Urinary bladder (tissue), 4 donors: ENCODE results near the gene ERP27. TPM values are rescaled to one million over a fixed set of nuclear protein-coding genes. Genes with fewer than 3 reads are reported as not detected.

ENCODE experiments used
- DNase-seq: peaks from one replicate; pipeline ENCODE4 v3.0.0-alpha.2; 2015; ENCODE audit errors: extremely low spot score
- H3K27ac ChIP-seq: one replicate; pipeline ENCODE4 v1.5.1; 2013; ENCODE audit warnings: low read depth, mild to moderate bottlenecking, moderate library complexity
- H3K36me3 ChIP-seq: one replicate; pipeline ENCODE4 v1.6.1; 2013; ENCODE audit warnings: mild to moderate bottlenecking, moderate library complexity; ENCODE audit not compliant: insufficient read depth
- H3K4me1 ChIP-seq: one replicate; pipeline ENCODE4 v1.6.1; 2013; ENCODE audit warnings: mild to moderate bottlenecking, moderate library complexity; ENCODE audit not compliant: insufficient read depth
- H3K4me3 ChIP-seq: one replicate; pipeline ENCODE4 v1.5.1; 2013; ENCODE audit warnings: low read depth, low read length
- WGBS: extraction: QIAGEN DNeasy Blood & Tissue Kit; methylation state at CpG from one replicate; pipeline ENCODE4 v1.1.7; 2013; 5-methylcytosine and 5-hydroxymethylcytosine counted together
- polyA plus RNA-seq: library from polyadenylated mRNA; stranded (reverse); fragments of 200-250 nt; gene quantifications from one replicate; pipeline ENCODE4 v1.2.3, GENCODE V29; 2013
- total RNA-seq: library from RNA; depleted of rRNA; stranded (reverse); fragments of >200 nt; gene quantifications from one replicate; pipeline ENCODE4 v1.2.3, GENCODE V29; 2014
- donor health status: healthy with polysubstance abuse.
- donor health status: healthy.

The ERP27 gene
- total RNA-seq (27.3 TPM), polyA plus RNA-seq (1.8 TPM)

DNA sequence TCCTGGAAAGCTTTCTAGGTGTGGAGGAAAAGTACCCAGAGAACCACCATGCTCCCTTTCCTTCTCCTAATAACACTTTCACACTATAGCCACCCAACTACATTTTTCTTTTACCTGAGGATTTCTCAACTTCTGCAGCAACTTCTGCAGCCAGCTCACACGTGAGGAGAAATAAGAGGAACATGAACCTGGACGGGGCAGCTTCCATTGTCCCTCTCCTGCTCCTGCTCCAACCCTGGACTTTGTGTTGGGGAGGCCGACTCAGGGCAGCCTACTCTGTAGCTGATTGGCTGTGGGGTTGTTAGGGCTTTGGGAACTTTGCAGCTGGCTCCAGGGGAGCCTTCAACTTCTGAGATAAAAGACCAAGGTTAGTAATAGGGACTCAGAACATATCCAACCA is at the start of gene ERP27:
Gene ERP27 (minus strand): TSS at position 237 of the 400 bp plus-strand sequence. CDS start 29 bp downstream, at position 208.
- Histone ChIP-seq H3K36me3 (peaks cover 4% of the 10 kb centered on the region), H3K4me3 (no peak within 1 kb of the TSS), H3K27ac (no peak within 1 kb of the TSS), H3K4me1 (peaks cover 2% of the 10 kb centered on the region)
- WGBS: 94% methylated on average over 3 of the region's 3 CpGs
- DNase-seq: no peak

DNA sequence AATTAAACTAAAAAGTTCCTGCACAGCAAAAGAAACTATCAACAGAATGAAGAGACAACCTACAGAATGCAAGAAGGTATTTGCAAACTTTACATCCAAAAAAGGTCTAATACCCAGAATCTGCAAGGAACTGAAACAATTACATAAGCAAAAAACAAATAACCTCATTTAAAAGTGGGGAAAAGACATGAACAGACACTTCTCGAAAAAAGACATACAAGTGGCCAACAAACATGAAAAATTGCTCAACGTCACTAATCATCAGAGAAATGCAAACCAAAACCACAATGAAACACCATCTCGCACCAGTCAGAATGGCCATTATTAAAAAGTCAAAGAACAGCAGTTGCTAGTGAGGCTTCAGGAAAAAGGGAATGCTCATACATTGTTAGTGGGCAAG is 49.7 kb upstream of the ERP27 start:
- no peak overlapping the region for H3K4me3 ChIP-seq
- no peak for DNase-seq
- H3K27ac ChIP-seq: no peak overlapping the region
- WGBS: 89% methylated on average over 3 of the region's 3 CpGs
- H3K4me1 ChIP-seq: no peaks in the 10 kb centered on the region
- no peaks in the 10 kb centered on the region for H3K36me3 ChIP-seq

DNA sequence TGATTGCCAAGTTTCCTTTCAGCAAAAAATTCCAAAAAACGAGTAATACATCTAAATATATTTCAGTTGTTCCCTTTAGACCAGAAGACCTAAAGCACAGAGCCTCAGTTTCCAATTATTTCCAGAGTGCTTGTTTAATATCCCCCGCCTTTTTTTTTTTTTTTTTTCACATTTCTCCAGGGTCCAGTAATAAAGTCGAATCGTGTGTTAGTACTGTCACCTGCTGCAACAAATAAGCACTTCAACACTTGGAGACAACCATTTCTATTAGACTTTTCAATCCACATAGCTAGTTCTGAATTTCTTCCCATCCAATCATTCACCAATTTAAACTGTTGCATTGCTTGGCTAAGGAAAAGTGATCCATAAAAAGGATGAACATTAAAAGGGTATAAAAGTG is 48.1 kb upstream of the ERP27 start:
- H3K4me3 ChIP-seq: no peak overlapping the region
- 66% methylated on average over 4 of the region's 4 CpGs for WGBS
- DNase-seq: no peak
- H3K36me3 ChIP-seq: no peaks in the 10 kb centered on the region
- H3K4me1 ChIP-seq: no peaks in the 10 kb centered on the region
- H3K27ac ChIP-seq: no peak overlapping the region

DNA sequence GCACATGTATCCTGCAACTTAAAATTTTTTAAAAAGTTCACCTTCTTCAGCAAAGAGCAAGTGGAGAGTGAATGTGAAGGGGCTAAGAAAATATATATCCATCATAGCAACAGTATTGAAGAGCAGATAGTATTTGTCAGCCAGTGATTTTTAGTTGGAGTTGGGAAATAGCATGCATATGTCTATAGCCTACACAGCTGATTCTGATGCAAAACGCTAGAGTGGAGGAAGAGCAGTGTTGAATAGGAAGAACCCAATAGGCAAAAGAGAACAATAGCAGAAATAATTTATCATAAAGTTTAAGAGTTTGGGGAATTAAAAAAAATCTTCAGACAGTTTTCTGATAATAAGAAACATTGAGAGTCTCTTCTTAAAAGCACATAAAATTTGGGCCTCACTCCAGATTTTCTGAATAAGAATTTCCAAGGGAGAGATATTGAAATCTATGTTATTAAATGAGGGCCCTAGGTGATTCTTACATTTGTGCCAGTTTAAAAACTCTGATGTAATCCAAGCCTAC is 46.5 kb upstream of the ERP27 start:
- no peaks in the 10 kb centered on the region for H3K36me3 ChIP-seq
- H3K4me3 ChIP-seq: no peak overlapping the region
- no peaks in the 10 kb centered on the region for H3K4me1 ChIP-seq
- H3K27ac ChIP-seq: no peak overlapping the region
- no peak for DNase-seq
- 73% methylated on average over 1 of the region's 1 CpG for WGBS

DNA sequence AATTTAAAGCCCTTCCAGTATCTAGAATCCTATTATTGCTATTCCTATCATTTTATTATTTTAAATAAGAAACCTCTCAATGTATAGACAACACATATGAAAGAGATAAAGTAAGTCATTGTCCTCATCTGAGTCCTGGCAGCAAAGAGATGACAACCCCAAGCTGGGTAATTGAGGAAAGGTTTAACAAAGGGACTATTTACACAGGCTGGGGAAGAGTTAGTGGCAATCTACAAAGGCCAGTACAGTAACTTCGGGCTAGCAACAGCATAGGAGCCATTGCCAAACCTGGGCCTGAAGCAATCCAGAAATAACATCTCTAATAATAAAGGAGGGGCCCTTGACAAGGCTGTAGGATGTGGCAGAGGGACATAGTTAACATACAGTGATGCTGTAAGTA is 45.7 kb upstream of the ERP27 start:
- Histone ChIP-seq H3K4me3 (no peak overlapping the region), H3K36me3 (no peaks in the 10 kb centered on the region), H3K27ac (no peak overlapping the region), H3K4me1 (no peaks in the 10 kb centered on the region)
- WGBS: 85% methylated on average over 1 of the region's 1 CpG
- DNase-seq: no peak

DNA sequence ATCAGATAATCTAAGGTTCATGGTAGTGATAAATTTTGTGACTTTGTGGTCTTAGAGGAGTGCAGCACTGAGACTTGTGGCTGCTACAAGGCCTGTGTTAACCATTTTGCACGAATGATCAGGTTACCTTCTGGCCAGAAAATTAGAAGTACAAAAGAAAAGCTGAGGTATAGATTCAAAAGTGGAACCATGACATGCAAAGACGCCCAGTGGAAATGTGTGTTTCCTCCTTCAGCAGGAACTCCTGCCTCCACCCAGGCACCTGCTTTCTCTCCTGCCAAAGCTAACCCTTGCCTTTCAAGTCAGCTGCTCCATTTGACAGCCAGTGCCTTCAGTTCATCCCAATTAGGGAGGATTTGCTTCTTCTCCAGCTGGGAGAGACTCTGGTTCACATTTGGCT is 44.7 kb upstream of the ERP27 start:
- no peaks in the 10 kb centered on the region for H3K4me1 ChIP-seq
- H3K36me3 ChIP-seq: no peaks in the 10 kb centered on the region
- H3K4me3 ChIP-seq: no peak overlapping the region
- DNase-seq: no peak
- 81% methylated on average over 2 of the region's 2 CpGs for WGBS
- no peak overlapping the region for H3K27ac ChIP-seq

DNA sequence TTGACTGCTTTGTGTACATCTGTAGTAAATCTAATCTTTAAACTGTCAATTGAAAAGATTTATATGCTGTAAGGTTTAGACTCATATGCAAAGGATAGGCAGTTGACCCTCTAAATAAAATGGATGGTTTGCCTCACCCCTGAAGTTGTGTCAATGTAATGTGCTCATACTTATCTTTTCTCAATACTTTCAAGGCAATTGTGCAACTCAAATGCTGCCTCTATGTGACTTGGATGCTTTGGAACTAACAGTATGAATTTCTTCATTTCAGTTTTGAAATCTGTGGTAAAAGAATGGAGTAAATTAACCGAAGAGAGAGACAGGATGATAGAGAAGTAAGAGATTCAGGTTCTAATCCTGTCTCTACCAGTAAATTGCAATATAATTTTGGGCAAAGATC is 44.2 kb upstream of the ERP27 start:
- no peak overlapping the region for H3K4me3 ChIP-seq
- H3K4me1 ChIP-seq: no peaks in the 10 kb centered on the region
- no peaks in the 10 kb centered on the region for H3K36me3 ChIP-seq
- 85% methylated on average over 1 of the region's 1 CpG for WGBS
- DNase-seq: no peak
- H3K27ac ChIP-seq: no peak overlapping the region

DNA sequence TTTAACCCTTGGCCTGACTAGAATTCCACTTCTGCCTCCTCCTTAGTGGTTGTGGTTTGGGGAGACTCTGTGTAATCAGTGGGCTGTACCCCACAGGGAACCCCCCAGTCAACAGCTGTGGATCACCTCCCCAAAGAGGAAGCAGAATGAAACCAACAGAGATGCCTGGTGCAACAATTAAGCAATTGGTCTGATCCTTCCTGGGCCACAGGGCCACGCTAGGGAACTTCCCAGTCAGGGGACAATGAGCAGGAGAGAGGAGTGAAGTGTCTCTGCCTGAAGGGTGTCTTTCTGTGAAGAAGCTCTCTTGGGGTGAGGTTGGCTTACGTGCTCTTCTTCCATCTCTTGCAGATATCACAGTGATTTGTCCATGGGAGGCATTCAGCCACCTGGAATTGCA is 42.7 kb upstream of the ERP27 start:
- Histone ChIP-seq H3K4me1 (no peaks in the 10 kb centered on the region), H3K4me3 (no peak overlapping the region), H3K36me3 (no peaks in the 10 kb centered on the region), H3K27ac (no peak overlapping the region)
- WGBS: 97% methylated on average over 2 of the region's 2 CpGs
- DNase-seq: no peak

DNA sequence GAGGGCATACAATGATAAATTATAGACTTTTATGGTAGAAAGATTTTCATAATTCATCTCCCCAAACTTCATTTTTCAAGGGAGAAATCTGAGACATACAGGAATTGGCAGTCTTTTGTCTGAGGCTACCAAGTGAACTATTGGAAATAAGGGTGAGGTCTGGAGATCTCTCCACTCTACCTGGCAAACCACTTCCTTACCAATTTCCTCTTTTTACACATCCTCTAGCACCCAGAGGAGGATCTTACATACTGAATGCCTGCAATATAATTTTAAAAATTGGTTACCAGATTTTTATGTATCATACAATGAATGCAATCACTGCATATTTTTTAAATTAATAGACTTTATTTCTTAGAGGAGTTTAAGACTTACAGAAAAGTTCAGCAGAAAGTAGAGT is 41.1 kb upstream of the ERP27 start:
- no peak overlapping the region for H3K4me3 ChIP-seq
- H3K36me3 ChIP-seq: no peaks in the 10 kb centered on the region
- no peak overlapping the region for H3K27ac ChIP-seq
- no peaks in the 10 kb centered on the region for H3K4me1 ChIP-seq
- DNase-seq: no peak

DNA sequence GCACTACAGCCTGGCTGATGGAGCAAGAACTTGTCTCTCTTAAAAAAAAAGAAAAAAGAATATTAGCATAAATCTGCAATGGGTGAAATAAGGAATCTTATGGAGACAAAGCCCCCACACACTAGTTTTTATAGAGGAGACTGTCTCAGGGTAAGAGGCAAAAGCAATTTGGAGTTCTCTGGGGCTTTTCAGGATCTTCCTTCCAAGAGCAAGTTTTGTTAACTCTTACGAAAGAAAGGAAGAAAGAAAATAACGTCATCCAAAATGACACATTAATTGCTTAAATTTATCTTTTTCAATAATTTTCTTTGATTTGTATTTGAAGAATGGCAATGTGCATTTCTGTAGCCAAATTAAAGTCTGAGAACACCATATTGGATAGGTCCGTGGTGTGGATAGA is 38.3 kb upstream of the ERP27 start:
- Histone ChIP-seq H3K36me3 (no peaks in the 10 kb centered on the region), H3K4me3 (no peak overlapping the region), H3K27ac (no peak overlapping the region), H3K4me1 (no peaks in the 10 kb centered on the region)
- no peak for DNase-seq
- WGBS: 78% methylated on average over 3 of the region's 3 CpGs

DNA sequence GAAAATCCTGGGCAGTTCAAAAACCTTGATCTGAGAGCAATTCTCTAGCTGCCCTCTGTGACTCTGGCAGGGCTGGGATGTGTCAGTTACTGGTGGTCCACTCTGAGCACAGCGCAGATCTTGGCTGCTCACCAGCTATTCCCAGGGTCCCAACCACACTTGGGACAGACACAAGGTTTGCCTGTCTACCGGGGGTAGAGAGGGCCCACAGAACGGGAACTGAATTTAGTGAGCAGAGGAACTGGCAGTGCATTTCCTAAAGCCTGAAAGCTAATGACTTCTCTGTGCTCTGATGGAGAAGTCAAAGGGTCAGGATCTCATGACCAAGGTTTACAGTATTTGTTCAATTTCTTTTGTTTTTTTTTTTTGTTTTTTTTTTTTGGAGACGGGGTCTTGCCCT is 37.1 kb upstream of the ERP27 start:
- Histone ChIP-seq H3K4me3 (no peak overlapping the region), H3K27ac (no peak overlapping the region), H3K4me1 (no peaks in the 10 kb centered on the region), H3K36me3 (no peaks in the 10 kb centered on the region)
- 90% methylated on average over 4 of the region's 4 CpGs for WGBS
- DNase-seq: no peak

DNA sequence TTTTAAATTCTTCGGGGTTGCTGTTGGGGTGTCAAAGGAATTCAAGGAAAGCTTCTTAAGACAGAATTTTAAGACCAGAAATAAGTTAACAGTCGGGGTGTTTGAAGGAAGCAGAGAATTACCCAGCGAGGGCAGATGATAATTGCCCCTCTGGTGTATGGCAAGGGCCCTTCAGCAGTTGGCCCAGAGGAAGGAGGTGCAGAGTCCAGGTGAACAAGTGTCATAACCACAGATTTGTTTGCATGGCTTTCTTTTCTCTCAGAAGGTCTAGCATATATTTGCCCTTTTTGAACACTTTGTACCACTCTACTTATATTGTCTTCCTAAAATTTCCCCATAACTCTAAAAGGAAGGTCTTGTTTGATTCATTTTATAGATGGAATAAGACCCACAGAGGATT is 36.3 kb upstream of the ERP27 start:
- Histone ChIP-seq H3K4me1 (no peaks in the 10 kb centered on the region), H3K36me3 (no peaks in the 10 kb centered on the region), H3K27ac (no peak overlapping the region), H3K4me3 (no peak overlapping the region)
- WGBS: 97% methylated on average over 3 of the region's 3 CpGs
- DNase-seq: no peak

DNA sequence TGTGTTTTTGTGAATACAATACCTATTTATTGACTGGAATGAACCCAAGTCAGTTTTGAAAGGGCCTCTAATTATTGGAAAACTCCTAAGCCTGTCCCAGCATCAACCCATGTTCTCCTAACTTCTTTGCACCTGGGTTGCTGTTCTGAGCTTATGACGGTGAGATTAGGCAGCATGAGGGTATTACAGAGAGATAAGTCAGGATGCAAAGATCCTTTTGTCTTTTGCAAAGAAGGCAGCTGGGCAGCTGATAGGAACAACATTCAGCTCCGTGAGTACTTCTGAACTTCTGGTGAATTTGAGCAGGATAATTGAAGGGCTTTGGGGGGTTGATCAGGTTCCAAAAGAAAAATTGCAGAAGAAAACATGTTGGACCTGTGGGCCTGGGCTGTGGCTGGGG is 34.5 kb upstream of the ERP27 start, which contains the start of gene PDE6H:
Gene PDE6H (plus strand): TSS at position 227 of the 400 bp plus-strand sequence. CDS start 4,971 bp downstream, outside the sequence.
- DNase-seq: no peak
- H3K4me1 ChIP-seq: no peaks in the 10 kb centered on the region
- WGBS: 89% methylated on average over 2 of the region's 2 CpGs
- no peak within 1 kb of the TSS for H3K4me3 ChIP-seq
- H3K36me3 ChIP-seq: no peaks in the 10 kb centered on the region
- H3K27ac ChIP-seq: no peak within 1 kb of the TSS

DNA sequence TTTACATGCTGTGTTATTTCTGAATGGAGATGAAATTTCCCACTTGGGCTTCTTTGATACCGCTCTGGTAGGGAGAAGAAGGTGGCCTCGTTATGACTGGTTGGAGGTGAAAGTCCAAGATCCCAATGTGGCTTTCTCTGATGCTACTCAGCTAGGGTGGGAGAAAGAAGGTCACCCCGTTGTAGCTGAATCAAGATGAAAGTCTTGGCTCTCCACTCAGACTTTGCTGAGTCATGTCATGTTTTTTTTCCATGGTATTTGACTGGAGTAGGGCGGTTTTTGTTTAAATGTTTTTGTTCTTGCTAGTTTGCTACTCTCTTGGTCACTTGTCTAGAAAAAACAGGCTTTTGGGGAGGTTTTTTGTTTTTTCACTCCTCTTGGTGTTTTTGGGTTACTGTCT is 32.1 kb upstream of the ERP27 start:
- 84% methylated on average over 4 of the region's 4 CpGs for WGBS
- H3K27ac ChIP-seq: no peak overlapping the region
- DNase-seq: no peak
- H3K4me1 ChIP-seq: no peaks in the 10 kb centered on the region
- H3K4me3 ChIP-seq: no peak overlapping the region
- H3K36me3 ChIP-seq: no peaks in the 10 kb centered on the region

DNA sequence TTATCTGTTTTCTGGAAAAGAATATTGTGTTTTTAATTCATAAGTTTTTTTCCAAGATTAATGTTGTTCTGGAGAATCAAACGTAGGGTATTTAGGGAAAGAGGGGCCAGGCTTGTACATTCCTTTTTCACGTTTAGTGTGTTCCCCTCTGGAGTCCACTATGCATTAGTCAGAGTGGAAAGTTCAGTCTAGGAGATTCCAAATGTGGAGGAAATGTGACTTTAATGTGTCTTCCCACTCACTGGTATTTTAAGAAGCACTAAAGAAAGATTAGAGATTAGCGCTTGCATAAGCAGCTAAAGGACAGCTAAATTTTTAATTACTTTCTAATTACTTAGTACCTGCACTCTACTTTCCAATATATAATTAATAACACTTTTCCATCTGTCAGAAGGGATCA is 30.1 kb upstream of the ERP27 start:
- no peak for DNase-seq
- 66% methylated on average over 3 of the region's 3 CpGs for WGBS
- Histone ChIP-seq H3K4me3 (no peak overlapping the region), H3K36me3 (no peaks in the 10 kb centered on the region), H3K27ac (no peak overlapping the region), H3K4me1 (no peaks in the 10 kb centered on the region)
